Fibroblast of the aortic adventitia (primary cell): Measurements from ENCODE around the gene ZFP62. TPM values are rescaled to one million over a fixed set of nuclear protein-coding genes. Genes with fewer than 3 reads are reported as not detected.
"Not testable (repeated sequence)": the region's sequence is repeated elsewhere in the genome, so short reads cannot be mapped to it uniquely, and the experiment has no call there.

Experiments used
- DNase-seq: peaks from one replicate; pipeline ENCODE4 v3.0.0-alpha.2; 2010; ENCODE audit warnings: low read depth
- H3K4me3 ChIP-seq: 2 replicates; pipeline ENCODE4 v1.5.1; 2011; ENCODE audit warnings: low read depth, mild to moderate bottlenecking, control low read depth, low read length, moderate library complexity
- total RNA-seq: library from RNA; depleted of rRNA; stranded (reverse); fragments of >200 nt; gene quantifications from 2 replicates; pipeline ENCODE4 v1.2.3, GENCODE V29; 2012; ENCODE audit warnings: low replicate concordance
- TF ChIP-seq, protein P1 (sequence below): IDR thresholded peaks from 2 replicates; pipeline ENCODE4 v1.5.1; 2011; ENCODE audit warnings: mild to moderate bottlenecking, low read length, control low read depth, inconsistent platforms; ENCODE audit not compliant: insufficient read depth

Gene ZFP62
- total RNA-seq, 1 donor = 19.4 TPM

DNA sequence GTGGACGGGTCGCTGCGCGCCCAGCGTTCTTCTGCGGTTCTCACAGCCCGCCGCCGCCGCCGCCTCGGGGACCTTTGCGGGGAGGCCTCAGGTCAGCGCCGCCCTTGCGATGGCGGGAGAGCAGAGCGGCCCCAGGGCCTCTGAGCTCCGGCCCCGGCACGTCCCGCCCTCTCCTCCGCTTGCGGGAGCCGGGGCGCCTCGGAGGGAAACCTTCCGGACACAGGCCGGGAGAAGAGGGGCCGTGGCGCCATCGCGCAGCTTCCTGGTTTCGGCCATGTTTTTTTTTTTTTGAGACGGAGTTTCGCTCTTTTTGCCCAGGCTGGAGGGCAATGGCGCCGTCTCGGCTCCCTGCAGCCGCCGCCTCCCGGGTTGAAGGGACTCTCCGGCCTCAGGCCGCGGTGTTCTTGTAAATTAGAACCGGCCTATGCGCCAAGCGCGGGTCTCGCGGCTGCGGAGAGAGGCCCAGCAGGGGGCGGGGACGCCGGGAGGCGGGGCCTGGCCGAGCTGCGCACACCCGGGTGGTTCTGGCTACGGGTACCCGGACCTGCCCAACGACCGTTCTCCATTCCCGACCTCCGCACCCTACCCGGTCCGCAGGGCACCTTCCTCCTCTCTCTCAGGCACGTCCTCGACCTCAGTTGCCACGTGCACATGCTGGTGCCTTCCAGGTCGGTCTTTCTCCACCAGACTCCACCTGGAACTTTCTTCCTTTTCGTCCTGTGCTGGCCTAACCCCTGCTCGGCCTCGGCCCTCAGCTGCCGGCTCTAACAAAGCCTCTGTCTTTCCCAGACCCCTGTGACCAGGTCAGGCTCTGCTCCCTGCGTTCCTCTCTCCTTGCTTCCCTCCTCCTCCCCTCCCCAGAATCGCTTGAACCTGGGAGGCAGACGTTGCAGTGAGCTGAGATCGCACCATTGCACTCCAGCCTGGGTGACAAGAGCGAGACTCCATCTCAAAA is 29.7 kb downstream of the ZFP62 start:
- DNase-seq = peak; percentile 66
- H3K4me3 ChIP-seq = peak overlapping the region; percentile 93
- TF ChIP-seq, protein P1, sequence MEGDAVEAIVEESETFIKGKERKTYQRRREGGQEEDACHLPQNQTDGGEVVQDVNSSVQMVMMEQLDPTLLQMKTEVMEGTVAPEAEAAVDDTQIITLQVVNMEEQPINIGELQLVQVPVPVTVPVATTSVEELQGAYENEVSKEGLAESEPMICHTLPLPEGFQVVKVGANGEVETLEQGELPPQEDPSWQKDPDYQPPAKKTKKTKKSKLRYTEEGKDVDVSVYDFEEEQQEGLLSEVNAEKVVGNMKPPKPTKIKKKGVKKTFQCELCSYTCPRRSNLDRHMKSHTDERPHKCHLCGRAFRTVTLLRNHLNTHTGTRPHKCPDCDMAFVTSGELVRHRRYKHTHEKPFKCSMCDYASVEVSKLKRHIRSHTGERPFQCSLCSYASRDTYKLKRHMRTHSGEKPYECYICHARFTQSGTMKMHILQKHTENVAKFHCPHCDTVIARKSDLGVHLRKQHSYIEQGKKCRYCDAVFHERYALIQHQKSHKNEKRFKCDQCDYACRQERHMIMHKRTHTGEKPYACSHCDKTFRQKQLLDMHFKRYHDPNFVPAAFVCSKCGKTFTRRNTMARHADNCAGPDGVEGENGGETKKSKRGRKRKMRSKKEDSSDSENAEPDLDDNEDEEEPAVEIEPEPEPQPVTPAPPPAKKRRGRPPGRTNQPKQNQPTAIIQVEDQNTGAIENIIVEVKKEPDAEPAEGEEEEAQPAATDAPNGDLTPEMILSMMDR = no peak

- peak; percentile 39 for DNase-seq
- peak overlapping the region; percentile 93 for H3K4me3 ChIP-seq
- TF ChIP-seq, protein P1 = no peak
Measured at GRCh38 chr5:180830253-180831138, 30.6 kb downstream of the ZFP62 start.

DNA sequence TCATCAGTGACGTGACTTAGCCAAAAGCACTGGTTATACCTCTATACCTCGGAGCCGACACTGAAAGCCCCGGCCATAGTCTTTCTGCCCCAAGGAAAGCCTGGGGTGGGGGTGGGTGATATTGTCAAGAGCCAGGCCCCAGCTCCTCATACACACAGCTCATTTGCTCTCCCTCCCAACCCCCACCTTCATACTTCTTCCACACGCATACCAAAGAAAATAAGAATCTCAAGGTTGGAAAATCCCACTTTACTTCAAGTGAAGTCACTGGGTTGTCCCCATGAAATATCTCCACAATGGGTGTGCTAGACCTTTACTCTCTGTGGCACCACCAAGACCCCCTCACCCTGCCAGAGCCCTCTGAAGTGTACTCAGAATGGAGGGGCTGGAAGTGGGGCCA is 31.4 kb downstream of the ZFP62 start:
- H3K4me3 ChIP-seq = no peak overlapping the region
- TF ChIP-seq, protein P1 = no peak
- no peak for DNase-seq

DNA sequence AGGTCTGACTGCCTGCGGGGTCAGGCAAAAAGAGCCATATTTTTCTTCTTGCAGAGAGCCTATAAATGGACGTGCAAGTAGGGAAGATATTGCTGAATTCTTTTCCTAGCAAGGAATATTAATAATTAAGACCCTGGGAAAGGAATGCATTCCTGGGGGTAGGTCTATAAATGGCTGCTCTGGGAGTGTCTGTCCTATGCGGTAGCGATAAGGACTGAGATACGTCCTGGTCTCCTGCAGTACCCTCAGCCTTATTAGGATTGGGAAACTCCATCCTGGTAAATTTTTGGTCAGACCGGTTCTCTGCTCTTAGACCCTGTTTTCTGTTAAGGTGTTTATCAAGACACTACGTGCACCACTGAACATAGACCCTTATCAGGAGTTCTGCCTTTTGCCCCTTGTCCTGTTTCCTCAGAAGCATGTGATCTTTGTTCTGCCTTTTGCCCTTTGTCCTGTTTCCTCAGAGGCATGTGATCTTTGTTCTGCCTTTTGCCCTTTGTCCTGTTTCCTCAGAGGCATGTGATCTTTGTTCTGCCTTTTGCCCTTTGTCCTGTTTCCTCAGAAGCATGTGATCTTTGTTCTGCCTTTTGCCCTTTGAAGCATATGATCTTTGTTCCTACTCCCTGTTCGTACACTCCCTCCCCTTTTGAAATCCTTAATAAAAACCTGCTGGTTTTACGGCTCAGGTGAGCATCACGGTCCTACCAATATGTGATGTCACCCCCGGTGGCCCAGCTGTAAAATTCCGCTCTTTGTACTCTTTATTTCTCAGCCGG is 32.1 kb downstream of the ZFP62 start:
- not testable (repeated sequence) for DNase-seq

DNA sequence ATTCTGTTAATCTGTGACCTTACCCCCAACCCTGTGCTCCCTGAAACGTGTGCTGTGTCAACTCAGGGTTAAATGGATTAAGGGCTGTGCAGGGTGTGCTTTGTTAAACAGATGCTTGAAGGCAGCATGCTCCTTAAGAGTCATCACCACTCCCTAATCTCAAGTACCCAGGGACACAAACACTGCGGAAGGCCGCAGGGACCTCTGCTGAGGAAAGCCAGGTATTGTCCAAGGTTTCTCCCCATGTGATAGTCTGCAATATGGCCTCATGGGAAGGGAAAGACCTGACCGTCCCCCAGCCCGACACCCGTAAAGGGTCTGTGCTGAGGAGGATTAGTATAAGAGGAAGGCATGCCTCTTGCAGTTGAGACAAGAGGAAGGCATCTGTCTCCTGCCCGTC is 33.7 kb downstream of the ZFP62 start:
- DNase-seq, H3K4me3 ChIP-seq: not testable (repeated sequence)

More for the DNA sequence above, 32.1 kb downstream of the ZFP62 start:
- not testable (repeated sequence) for H3K4me3 ChIP-seq

DNA sequence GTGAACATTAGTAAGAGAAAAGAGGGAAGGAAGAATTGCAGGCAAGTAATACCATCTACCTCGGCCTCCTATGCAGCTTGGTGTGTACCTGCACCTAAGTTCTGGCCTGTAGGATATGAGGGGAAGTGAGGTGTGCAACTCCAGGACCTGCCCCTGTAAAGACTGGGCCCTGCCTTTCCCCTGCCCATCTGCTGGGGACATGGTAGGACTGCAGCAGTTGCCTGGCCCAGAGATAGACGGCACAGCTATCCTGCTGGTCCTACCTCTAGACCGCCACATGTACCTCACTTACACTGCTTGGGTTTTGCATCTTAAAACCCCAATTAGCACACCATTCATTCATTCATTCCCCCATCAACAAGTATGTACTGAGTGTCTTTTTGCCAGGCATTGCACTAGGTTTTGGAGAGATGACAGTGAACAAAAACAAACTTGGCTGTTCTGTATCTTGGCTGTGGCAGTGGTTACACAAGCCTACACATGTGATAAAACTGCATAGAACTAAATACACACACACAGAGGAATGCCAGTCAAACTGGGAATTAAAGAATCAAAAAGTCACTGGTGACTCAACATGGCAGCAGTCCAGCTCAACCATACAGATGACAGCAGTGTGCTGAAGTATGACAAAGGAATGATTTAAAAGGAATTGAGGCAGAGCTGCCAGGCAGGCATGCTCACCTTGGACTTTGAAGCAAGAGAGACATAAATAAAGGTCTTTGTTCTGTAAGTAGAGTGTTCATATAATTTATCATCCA is 35.1 kb downstream of the ZFP62 start:
- peak; percentile 84 for DNase-seq
- H3K4me3 ChIP-seq = no peak overlapping the region
- TF ChIP-seq, protein P1 = no peak
